OCI-M2 (cell line): Measurements from ENCODE around the gene BLOC1S4.
"Not testable (repeated sequence)": the region's sequence is repeated elsewhere in the genome, so short reads cannot be mapped to it uniquely, and the experiment has no call there.

Experiments used
- DNase-seq: peaks from one replicate; lab custom pipeline; 2025; ENCODE audit not compliant: unreplicated experiment; lab: John Stamatoyannopoulos, UW

The BLOC1S4 gene

GRCh38 chr4:6734165-6734786 lies 18.3 kb downstream of the BLOC1S4 start:
- no peak for DNase-seq

GRCh38 chr4:6739920-6740319 lies 23.9 kb downstream of the BLOC1S4 start:
- DNase-seq: no peak

DNA sequence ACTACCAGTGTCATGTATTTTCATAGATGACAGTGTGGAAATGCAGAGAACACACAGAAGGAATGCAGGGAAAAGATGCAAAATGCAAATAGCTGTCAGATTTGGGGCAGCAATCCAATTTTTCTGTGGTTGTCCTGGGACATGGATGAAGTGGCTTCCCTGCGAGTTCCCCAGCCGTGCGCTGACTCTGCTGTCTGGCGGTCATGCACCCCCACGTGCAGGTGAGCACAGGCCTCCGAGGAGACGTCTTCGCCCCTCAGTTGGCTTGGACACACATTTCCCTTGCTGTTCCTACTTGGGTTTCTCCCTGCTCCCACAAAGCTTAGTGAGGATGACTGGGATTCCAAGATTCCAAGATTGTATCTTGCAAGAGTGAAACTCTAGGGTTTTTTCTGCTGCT lies 24.4 kb downstream of the BLOC1S4 start:
- DNase-seq: no peak

DNA sequence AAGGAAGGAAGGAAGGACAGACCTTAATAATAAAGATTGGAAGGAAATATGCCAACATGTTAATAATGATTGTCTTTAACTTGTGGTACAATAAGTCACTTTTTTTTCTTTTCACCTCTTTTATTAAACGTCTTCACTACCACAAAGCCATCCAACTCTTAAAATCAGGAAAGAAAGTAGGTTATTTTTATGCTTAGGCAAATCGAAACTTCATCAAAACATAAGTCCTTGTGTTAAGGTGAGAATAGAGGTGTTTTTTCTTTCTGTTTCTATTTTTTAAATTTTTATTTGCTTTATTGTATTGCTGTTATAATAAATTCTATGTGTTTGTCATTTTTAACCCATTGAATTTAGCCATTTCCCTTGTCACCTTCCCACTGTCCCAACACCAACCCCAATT lies 26.5 kb downstream of the BLOC1S4 start:
- no peak for DNase-seq

- no peak for DNase-seq
Observed at GRCh38 chr4:6742989-6743388, 27.0 kb downstream of the BLOC1S4 start.

DNA sequence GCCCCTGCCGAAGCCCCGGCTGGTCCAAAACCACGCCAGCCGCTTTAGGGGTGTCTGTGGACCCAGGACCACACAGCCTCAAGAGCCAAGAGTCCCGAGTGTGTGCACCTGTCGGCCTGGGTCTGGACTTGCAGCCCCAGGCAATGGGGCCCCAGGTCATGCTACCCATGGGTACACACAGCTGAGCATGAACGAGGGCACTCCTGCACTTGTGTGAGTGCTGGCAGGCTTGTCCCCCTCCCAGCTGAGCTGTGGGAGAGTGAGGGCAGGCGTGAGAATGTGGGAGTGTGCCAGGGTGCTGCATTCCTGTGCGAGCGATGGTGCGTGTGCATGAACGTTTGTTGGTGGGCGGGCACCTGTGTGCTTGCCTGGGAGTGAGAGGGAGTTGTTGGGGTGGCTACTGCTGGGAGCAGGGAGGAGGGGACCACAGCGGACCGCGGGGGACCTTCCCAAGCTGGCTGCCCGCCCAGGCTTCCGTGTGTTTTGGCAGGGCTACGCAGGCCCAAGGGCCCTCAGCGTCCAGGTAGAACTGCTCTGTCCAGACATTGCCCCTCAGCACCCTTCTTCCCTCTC lies 30.8 kb downstream of the BLOC1S4 start:
- no peak for DNase-seq

- no peak for DNase-seq
Observed at GRCh38 chr4:6747294-6748051, 31.5 kb downstream of the BLOC1S4 start.

DNA sequence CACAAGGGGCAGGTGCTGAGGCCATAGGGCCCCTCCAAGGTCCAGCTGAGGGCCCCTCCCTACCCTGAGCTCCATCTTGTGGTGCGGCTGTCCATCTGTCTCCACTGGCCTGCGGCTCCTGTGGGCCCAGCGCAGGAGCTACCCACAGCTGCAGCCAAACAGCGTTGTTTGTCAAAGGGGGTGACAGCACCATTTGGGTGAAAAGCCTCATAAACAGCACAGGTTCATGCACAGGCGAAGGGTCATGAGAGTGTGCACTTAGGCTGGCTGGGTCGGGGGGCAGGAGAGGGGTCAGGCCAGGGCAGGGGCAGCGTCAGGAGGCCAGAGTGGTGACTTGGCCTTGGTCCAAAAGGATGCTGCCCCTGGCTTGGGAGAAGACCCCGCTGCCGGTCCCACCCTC lies 32.3 kb downstream of the BLOC1S4 start:
- DNase-seq: no peak

- DNase-seq: no peak
Observed at GRCh38 chr4:6749340-6750171, 33.6 kb downstream of the BLOC1S4 start.

DNA sequence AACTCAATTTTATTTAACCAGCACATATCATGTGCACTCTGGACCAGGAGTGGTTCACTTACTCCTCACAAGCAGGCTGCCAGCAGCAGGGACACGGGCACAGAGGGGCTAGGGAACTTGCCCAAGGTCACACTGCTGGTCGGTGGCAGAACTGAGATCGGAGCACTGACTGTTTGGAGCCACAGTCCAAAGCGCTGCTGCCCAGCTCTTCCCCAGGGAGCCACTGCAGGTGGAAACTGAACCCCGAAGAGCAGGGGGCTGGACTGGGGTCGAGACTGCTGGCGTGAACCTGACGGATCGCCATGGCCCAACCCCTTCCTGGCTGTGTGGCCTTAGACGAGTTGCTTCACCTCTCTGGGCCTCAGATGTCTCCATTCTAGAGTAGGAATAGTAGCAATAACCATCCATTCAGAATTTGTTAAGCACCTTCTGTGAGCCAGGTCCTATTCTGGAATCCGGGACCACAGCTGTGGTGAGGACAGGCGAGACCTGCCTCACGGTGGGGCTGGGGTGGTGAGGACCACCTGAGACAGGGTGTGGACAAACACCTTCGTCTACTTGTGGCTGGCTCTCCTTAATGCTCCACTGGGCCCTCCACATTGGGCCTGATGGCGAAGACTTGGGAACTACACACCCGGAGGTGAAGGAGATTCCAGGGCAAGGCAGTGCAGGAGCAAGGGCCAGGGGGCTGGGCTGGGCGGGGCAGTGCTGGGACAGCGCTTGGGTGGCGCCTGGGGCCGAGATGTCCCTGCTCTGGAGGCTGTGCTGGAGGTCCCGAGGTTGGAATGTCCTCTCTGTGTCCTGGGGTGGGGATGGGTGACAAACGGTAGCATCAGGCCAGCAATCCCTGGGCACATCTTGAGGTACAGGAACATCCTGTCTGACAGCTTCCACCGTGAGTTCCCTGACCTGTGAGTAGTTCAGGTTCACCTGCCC lies 34.6 kb downstream of the BLOC1S4 start:
- no peak for DNase-seq

- no peak for DNase-seq
Observed at GRCh38 chr4:6751611-6752485, 35.9 kb downstream of the BLOC1S4 start.

GRCh38 chr4:6752486-6752829 lies 36.5 kb downstream of the BLOC1S4 start:
- DNase-seq: no peak

GRCh38 chr4:6753103-6753560 lies 37.2 kb downstream of the BLOC1S4 start:
- DNase-seq: no peak

DNA sequence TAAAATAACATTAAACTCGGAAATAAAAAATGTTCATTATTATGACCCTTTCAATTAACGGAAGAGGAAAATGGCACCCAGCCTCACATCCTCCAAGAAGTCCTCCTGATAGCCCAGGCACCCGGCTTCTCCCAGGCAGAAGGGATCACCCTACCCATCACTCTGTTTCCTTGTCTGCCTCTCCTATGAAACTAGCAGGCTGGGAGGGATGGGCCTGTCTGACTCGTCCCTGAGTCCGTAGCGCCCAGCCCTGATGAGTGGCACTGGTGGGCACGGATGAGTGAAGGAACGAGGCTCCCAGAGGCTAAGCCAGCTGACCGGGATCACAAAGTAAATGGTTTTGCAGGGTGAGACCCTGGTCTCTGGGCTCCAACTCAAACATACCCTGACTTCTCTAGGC lies 37.9 kb downstream of the BLOC1S4 start:
- DNase-seq: no peak

- DNase-seq: no peak
Observed at GRCh38 chr4:6754481-6755087, 38.6 kb downstream of the BLOC1S4 start.

DNA sequence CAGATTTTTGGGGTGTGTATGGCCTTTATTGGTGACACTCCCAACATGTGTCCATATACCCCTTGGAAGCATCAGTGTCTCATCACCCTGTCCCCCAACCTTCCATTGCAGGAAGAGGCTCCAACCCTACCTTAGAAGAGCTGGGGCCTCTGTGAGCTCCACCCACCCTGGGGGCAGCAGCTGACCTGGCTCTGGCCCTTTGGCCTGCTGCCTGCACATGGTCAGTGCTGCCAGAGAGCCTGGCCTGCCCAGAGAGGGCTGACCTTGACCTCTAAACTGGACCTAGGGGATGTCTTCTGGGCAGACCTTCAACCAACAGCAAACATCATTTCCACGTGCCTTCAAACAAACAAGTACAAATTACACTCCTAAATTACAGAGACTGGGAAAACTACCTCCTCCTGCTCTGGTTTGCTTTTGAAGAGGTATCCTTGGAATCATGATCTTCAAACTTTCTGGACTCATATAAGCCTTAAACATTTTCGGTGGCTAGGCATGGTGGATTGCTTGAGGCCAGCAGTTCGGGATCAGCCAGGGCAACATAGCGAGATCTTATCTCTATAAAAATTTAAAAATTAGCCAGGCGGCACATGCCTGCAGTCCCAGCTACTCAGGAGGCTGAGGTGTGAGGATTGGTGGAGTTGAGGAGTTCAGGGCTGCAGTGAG lies 39.2 kb downstream of the BLOC1S4 start:
- DNase-seq: no peak

DNA sequence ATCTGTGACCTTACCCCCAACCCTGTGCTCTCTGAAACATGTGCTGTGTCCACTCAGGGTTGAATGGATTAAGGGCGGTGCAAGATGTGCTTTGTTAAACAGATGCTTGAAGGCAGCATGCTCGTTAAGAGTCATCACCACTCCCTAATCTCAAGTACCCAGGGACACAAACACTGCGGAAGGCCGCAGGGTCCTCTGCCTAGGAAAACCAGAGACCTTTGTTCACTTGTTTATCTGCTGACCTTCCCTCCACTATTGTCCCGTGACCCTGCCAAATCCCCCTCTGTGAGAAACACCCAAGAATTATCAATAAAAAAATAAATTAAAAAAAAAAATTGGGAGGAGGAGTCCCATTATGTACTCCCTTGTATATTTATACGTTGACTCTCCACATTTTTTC lies 40.4 kb downstream of the BLOC1S4 start:
- DNase-seq: not testable (repeated sequence)

- DNase-seq: no peak
Observed at GRCh38 chr4:6758728-6759127, 42.8 kb downstream of the BLOC1S4 start.

DNA sequence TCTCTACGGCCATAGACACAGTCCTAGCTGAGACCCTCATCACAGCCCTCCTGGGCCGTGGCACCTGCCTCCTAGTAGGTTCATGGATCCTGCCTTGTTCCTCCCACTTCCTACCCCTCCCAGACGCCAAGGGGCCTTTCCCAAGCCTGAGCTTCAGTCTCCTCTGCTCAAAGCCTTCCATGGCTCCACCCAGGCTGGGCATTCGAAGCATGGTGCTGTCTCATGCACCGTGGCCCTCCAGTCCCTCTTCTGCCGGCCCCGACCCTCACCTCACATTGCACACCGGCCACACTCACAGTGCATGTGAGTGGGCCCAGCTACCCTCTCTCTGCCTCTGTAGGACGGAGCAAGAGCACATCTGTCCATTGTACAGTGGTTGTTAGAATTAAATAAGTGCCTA lies 44.9 kb downstream of the BLOC1S4 start:
- no peak for DNase-seq
